ENCODE data around the gene FGD5.

Gene FGD5

GRCh38 chr3:14858105-14858504 lies 39.3 kb downstream of the FGD5 start:
- no peak for DNase-seq

DNA sequence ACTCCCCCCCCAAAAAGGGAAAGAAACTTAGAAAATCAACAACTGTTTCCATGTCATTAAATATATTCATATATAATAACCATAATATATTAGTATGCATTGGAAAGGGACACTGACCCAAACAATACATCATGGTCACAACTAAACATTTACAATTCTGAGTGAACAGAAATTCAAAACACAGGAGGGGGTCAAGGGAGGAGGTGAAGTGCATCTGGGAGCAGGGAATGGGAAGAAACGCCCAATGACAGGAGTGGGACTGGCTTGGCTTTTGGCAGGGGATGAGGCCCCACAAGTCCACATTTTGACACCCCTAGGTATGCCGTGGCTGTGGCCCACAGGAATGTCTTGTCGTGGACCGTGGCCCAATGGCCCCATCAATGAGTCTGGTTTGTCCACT lies 41.1 kb downstream of the FGD5 start:
- DNase-seq = no peak

DNA sequence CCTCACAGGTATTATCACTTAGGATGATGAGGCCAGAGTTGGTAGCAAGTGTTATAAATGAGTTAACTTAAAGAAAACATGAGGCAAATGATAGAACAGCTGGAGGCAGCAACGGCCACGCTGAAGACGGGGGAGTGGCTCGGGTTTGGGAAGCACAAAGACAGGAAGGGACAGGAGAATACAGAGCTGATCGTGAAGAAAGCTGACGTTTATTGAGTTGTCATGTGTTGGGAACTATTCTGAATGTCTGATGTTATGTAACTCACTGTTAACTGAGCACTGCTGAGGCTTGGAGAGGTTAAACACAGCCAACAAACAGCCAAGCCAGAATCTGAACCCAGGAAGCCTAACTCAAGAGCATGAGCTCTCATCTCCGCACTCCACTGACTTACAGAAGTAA lies 42.3 kb downstream of the FGD5 start:
- DNase-seq = no peak

DNA sequence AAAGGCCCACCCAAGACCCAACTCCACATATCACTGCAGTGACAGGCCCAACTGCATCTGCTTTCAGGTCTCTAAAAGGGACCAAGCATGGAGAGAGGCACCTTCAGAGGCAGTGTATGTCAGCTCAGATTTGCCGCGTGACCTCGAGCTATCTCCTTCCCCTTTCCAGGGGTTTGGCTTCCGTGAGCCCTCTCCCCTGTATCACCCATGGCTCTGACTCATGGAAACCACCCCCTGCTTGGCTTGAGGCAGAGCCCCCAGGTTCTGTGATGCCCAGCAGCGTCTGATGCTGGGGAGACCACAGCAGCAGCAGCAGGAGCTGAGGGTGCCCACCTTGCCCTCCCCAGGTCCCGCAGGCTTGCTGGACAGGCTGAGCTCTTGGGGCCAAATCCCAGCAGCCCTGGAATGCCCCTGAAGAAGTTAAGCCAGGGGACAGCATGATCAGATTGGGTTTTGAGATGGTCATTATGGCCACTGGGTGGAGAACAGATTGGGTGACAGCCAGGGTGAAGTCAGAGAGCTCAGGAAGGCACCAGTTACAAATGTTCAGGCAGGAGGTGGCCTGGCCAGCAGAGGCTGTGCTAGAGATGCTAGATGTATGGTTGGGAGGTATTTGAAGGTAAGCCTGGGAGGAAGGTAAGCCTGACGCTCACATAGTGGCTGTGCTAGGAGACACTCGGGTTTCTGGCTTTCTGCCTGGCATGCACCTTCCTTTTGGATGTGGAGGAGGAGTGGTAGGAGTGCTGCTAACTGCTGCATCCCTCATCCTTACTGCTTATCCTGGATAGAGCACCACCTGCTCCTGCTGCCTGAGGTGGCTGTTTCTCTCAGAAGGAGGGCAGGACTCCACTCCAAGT lies 42.9 kb downstream of the FGD5 start:
- DNase-seq = no peak

GRCh38 chr3:14862303-14862660 lies 43.5 kb downstream of the FGD5 start:
- no peak for DNase-seq

DNA sequence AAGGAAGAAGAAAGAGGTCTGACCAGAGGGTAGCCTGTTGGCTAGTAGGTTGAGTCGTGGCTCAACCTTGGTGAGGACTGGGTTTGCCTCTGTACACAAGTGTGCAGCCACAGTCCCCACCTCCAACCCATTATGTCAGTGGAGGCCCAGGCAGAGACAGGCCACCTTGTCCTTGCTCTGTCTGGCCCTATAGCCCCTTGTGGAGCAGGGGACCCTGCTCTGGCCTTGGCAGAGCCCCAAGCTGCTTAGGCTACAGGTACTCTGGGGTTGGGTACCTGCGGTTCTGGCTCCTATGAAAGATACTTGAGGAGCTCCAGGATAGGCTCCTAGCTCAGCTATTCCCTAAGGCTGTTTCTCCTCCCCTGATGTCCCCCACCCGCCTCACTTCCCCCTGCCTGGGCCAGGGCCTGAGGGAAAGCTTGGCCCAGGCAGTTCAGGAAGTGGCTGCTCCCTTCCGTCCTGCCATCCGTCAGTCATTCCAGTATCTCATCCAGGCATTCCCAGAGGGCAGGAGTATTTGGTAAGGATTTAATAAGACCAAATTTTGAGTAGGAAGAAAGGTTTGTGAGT lies 44.0 kb downstream of the FGD5 start:
- DNase-seq = no peak

GRCh38 chr3:14863333-14864100 lies 44.8 kb downstream of the FGD5 start:
- DNase-seq = no peak

DNA sequence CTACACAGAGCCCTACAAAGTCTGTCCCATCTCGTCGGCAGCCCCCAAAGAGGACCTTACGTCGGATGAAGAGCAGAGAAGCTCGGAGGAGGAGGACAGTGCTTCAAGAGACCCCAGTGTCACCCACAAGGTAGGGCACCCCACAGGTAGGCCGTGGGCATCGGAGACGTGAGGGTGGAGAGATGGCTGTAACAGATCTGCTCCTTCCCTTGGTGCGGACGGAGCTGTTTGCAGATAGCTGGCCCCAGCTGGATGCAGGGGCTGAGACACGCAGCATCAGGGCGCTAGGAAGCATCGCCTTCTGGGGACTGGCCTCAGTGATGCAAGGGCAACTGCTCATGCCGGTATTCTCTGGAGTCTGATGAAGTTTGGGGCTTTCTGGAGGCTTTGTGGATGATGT lies 45.4 kb downstream of the FGD5 start:
- no peak for DNase-seq

- no peak for DNase-seq
Measured at GRCh38 chr3:14866627-14867026, 47.9 kb downstream of the FGD5 start.

DNA sequence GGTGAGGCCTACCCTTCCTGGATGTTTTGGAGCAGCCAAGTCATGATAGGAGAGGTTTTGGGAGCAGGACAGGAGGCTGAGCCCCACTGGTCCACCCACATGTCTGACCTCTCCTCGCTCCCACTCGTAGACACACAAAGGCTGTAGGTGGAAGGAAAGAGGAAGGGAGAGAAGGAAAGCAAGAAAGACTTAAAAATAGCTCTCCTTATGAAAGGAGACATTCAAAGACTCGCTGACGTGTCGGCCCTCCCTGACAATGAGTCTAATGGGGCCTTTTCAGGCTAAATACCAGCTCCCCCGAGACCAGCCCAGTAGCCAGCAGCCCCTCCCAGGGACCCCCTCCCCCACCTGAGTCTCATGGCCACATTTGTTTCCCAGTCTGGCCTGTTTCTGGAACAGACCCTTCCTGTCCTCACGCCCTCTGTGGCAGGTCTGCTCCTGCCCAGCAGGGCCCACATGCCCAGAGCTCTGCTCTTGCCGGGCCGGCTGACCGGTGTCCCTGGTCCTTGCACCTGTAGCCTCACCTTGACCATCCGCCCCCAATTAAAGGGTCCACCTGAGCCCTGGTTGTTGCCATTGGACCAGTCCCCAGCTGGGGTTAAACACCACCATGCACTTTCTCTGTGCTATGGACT lies 49.3 kb downstream of the FGD5 start:
- DNase-seq = no peak

DNA sequence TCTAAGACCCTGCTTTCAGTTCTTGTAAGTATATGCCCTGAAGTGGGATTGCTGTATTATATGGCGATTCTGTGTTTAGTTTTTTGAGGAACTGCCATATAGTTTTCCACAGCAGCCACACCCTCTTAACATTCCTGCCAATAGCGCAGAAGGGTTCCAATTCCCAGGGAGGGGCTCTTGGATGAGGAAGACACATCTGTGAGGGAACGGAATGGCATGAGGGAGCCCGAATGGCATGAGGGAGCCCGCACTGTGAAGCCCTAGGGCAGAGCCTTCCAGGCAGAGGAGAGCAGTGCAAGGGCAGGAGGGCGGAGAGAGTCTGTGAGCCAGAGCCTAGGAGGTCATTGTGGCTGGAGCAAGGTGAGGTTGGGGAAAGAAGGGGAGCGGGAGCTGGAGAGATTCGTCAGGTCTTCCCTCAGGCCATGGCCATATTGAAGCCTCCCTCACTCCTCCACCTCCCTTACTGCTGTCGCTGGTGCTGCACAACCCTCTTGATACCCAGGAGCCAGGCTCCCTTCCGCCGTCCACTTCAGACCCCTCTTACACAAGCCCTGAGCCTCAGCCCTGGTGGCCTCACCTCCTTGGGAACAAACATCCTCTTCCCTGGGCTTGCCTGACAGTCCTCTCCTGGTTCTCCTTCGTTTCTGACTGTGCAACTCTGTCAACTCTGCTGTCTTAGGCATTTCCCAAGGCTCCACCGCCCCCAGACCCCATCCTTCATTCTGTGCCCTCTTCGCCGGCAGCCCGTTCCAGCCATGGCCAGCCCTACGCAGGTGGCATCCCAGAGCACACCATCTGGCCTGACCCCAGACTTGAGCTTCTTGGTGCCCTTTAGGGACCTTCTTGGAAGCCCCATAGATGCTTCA lies 51.4 kb downstream of the FGD5 start:
- DNase-seq = no peak

GRCh38 chr3:14870783-14871060 lies 52.0 kb downstream of the FGD5 start:
- no peak for DNase-seq

DNA sequence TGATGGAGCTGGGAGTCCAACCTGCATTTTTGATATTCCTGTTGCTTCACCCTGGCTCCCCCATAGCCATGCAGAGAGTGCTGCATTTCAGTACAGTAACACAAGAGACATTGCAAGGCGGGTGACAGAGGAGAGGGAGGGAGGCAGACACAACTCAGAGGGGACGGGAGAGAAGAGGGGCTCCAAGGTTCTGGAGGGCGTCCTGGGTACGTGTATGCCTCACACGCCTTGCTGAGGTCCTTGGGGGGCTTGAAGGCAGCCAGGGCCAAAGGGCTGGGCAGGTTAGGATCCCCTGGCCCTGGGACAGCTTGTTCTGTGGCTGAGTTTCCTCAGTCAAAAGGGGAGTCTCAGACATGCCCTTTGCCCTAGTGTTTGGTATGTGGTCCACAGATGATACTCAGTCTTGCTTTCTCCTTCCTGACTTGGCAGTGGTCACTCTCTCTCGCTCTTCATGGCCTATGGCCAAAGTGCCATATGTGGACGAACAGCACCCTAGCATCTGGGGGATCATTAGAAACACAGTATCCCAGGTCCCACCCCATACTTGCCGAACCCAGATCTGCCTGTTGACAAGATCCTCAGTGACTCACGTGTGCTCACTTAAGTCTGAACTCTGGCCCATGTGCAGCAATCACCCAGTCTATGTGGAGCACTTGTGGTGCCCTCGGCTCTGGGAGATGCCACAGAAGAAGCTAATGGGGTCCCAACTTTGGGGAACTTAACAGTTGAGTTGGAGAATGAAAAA lies 52.9 kb downstream of the FGD5 start:
- DNase-seq = no peak

- DNase-seq = no peak
Measured at GRCh38 chr3:14872706-14873105, 53.9 kb downstream of the FGD5 start.

- no peak for DNase-seq
Measured at GRCh38 chr3:14874784-14875183, 56.0 kb downstream of the FGD5 start.

DNA sequence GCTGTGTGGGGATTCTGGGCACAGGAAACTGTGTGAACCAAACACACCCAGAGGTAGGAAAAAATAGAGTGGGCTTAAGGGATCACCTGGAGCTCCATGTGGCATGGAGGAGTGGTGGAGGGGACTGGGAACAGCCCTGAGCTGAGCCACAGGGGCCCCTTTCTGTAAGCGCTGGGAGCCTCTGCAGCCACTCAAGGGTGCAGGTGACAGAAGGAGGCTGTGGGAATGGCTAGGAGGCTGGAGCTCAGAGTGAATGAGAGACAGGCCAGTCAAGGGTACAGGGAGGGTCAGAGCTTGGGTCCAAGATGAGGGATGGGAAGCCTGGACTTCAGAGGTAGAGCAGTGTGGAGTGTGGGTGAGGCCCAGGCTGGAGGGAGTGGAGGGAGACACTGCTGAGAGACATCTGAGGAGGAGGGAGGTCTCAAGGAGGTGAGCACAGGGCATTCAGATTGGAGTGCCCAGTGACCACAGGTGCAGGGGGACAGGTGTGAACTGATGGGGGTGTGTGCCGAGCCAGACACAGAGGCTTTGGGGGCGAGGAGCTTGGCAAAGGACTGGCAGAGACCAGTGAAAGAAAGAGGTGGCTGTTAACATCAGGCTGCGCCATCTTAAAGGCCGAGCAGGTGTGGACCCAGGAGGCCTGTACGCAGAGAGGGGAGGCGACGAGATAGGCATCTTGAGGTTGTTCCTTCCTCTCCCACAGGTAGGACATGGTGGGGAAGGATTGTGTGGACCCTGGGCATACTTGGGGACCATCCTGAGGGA lies 56.8 kb downstream of the FGD5 start:
- DNase-seq = no peak

DNA sequence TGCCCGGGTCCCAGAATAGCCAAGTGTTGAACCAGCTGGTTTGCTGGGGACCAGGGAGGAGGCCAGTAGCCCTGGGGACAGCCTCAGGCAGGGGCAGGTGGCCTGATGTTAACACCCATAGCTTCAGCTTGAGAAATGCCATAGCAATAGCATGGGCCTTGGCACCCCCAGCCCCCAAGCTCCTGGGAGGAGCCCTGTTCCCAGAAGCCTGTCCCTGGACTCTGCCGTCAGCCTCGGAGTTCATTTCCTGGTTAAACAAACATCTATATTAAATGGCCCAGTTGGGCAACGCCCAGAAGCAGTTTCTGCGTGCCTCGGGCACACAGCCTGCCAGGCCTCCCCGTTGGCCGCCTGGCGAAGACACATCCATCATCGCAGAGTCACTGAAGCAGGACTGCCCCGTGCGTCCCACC lies 58.2 kb downstream of the FGD5 start:
- DNase-seq = no peak

DNA sequence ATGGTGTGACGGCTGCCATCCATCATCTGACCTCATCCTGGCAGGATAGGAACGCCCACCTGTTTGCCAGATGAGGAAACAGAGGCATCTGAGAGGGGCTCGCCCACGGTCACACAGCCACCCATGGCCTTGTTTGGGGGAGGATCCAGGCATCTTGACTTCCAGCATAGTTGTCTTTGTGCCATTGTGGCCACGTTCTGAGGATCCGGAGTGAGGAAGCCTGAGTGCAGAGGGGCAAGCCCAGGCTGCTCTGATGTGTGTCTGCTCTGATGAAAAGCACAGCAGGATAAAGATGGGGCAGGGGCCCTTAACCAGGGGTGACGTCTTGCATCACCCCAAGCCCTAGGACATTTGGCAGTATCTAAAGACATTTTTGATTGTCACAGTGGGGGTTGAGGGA lies 58.7 kb downstream of the FGD5 start:
- no peak for DNase-seq

DNA sequence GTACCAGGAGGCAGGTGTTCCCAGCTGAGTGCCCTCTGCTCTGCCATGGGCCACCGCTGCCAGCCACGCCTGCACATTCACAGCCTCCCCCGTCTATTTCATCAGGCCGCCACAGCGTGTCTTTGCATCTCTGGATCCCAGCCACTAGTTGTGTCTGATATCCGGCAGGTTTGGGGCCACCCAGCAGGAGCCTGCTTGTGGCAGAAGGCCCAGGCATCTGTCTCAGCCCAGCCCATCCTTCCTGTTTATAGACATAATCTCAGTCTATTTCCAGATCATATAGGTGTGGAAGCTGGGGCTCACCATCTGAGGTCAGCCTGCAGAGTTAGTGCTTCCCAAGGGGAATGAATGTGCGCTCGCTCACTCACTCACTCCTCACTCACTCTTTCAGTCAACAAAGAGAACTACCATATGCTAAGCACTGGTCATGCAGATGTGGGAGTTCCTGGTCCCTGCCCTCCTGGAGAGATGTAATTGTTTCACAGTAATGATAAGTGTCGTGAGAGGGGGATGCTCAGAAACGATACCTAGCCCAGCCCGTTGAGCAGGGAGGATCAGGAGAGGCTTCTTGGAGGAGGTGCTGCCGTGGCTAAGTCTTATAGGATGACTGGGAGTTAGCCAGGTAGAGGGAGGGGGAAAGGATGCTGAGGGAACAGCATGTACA lies 60.6 kb downstream of the FGD5 start:
- no peak for DNase-seq

- no peak for DNase-seq
Measured at GRCh38 chr3:14880447-14881106, 61.8 kb downstream of the FGD5 start.
